H9 (cell line): ENCODE data around the gene MMP25. TPM values are rescaled to one million over a fixed set of nuclear protein-coding genes. Genes with fewer than 3 reads are reported as not detected.

Source experiments
- DNase-seq: peaks from one replicate; pipeline ENCODE4 v3.0.0-alpha.2; 2017
- H2AFZ ChIP-seq: one replicate; pipeline ENCODE4 v1.6.1; 2013; ENCODE audit warnings: mild to moderate bottlenecking, low read length, control low read depth, moderate library complexity
- H2AK5ac ChIP-seq: 2 replicates; pipeline ENCODE4 v1.6.1; 2013; ENCODE audit warnings: low read length, control low read depth, mixed read lengths; ENCODE audit not compliant: insufficient read length
- H2BK120ac ChIP-seq: one replicate; pipeline ENCODE4 v1.6.1; 2013; ENCODE audit warnings: low read depth, mild to moderate bottlenecking, low read length, control low read depth, inconsistent platforms; ENCODE audit not compliant: poor library complexity, severe bottlenecking
- H2BK12ac ChIP-seq: 2 replicates; pipeline ENCODE4 v1.6.1; 2013; ENCODE audit warnings: low read length, control low read depth, mixed read lengths, low read depth; ENCODE audit not compliant: insufficient read length
- H2BK15ac ChIP-seq: 2 replicates; pipeline ENCODE4 v1.6.1; 2013; ENCODE audit warnings: low read depth, low read length, control low read depth
- H2BK20ac ChIP-seq: one replicate; pipeline ENCODE4 v1.6.1; 2013; ENCODE audit warnings: low read depth, mild to moderate bottlenecking, low read length, control low read depth, inconsistent platforms; ENCODE audit not compliant: poor library complexity, severe bottlenecking
- H2BK5ac ChIP-seq: 2 replicates; pipeline ENCODE4 v1.6.1; 2013; ENCODE audit warnings: low read length, control low read depth, mixed read lengths; ENCODE audit not compliant: insufficient read length
- H3K14ac ChIP-seq: 2 replicates; pipeline ENCODE4 v1.6.1; 2013; ENCODE audit warnings: low read length, control low read depth; ENCODE audit not compliant: insufficient read depth
- H3K18ac ChIP-seq: 2 replicates; pipeline ENCODE4 v1.6.1; 2013; ENCODE audit warnings: low read depth, mild to moderate bottlenecking, mixed read lengths, low read length, control low read depth; ENCODE audit not compliant: insufficient read length
- H3K23ac ChIP-seq: 2 replicates; pipeline ENCODE4 v1.6.1; 2013; ENCODE audit warnings: low read length, control low read depth, mixed read lengths, low read depth; ENCODE audit not compliant: insufficient read length
- H3K23me2 ChIP-seq: 2 replicates; pipeline ENCODE4 v1.6.1; 2013; ENCODE audit warnings: low read depth, mild to moderate bottlenecking, mixed read lengths, low read length, control low read depth; ENCODE audit not compliant: insufficient read length, poor library complexity, severe bottlenecking
- H3K27ac ChIP-seq: 2 replicates; pipeline ENCODE4 v1.5.1; 2013; ENCODE audit warnings: low read length, control low read depth, mixed read lengths, low read depth; ENCODE audit not compliant: insufficient read length
- H3K27me3 ChIP-seq: 2 replicates; pipeline ENCODE4 v1.6.1; 2013; ENCODE audit warnings: low read length, control low read depth, inconsistent platforms; ENCODE audit not compliant: insufficient read depth
- H3K4ac ChIP-seq: 2 replicates; pipeline ENCODE4 v1.6.1; 2013; ENCODE audit warnings: low read depth, mild to moderate bottlenecking, control low read depth, inconsistent platforms, low read length, moderate library complexity
- H3K4me1 ChIP-seq: 2 replicates; pipeline ENCODE4 v1.6.1; 2013; ENCODE audit warnings: low read length, control low read depth, inconsistent platforms; ENCODE audit not compliant: insufficient read depth
- H3K4me2 ChIP-seq: 2 replicates; pipeline ENCODE4 v1.6.1; 2013; ENCODE audit warnings: low read length, control low read depth, mixed read lengths; ENCODE audit not compliant: insufficient read length, insufficient read depth
- H3K56ac ChIP-seq: 2 replicates; pipeline ENCODE4 v1.6.1; 2013; ENCODE audit warnings: low read depth, mild to moderate bottlenecking, mixed read lengths, low read length, control low read depth; ENCODE audit not compliant: insufficient read length
- H3K79me1 ChIP-seq: 2 replicates; pipeline ENCODE4 v1.6.1; 2013; ENCODE audit warnings: low read depth, mild to moderate bottlenecking, moderate library complexity, low read length, control low read depth, inconsistent platforms; ENCODE audit not compliant: insufficient read depth, poor library complexity, severe bottlenecking
- H3K79me2 ChIP-seq: 2 replicates; pipeline ENCODE4 v1.6.1; 2013; ENCODE audit warnings: low read length, control low read depth, inconsistent platforms; ENCODE audit not compliant: insufficient read depth
- H3K9ac ChIP-seq: 2 replicates; pipeline ENCODE4 v1.6.1; 2013; ENCODE audit warnings: low read length, control low read depth, mixed read lengths; ENCODE audit not compliant: insufficient read length; ENCODE audit errors: extremely low read depth
- H3K9me3 ChIP-seq: one replicate; pipeline ENCODE4 v1.6.1; 2013; ENCODE audit warnings: low read depth, low read length, inconsistent platforms; ENCODE audit not compliant: control insufficient read depth
- H3T11ph ChIP-seq: one replicate; pipeline ENCODE4 v1.6.1; 2013; ENCODE audit warnings: mild to moderate bottlenecking, low read length, control low read depth, inconsistent platforms
- H4K20me1 ChIP-seq: one replicate; pipeline ENCODE4 v1.6.1; 2013; ENCODE audit not compliant: control insufficient read depth, insufficient read length, insufficient read depth
- H4K5ac ChIP-seq: 2 replicates; pipeline ENCODE4 v1.6.1; 2013; ENCODE audit warnings: low read depth, mild to moderate bottlenecking, mixed read lengths, low read length, control low read depth; ENCODE audit not compliant: insufficient read length
- H4K8ac ChIP-seq: replicated peaks from 2 replicates; pipeline ENCODE4 v1.6.1; 2013; ENCODE audit warnings: low read length, control low read depth, mixed read lengths, low read depth; ENCODE audit not compliant: insufficient read length
- H4K91ac ChIP-seq: 2 replicates; pipeline ENCODE4 v1.6.1; 2013; ENCODE audit warnings: low read depth, mild to moderate bottlenecking, moderate library complexity, mixed read lengths, low read length, control low read depth; ENCODE audit not compliant: insufficient read length
- H3K27ac Mint-ChIP-seq, 3 experiments: 2 replicates in 2 of 3; 3 replicates in 1 of 3; pipeline ENCODE4 v1.8.0; 2020 to 2021; ENCODE audit warnings: mixed read lengths in 3 of 3, mild to moderate bottlenecking in 1 of 3, moderate library complexity in 1 of 3
- H3K27me3 Mint-ChIP-seq: 2 replicates; pipeline ENCODE4 v1.8.0; 2021; ENCODE audit warnings: low read depth, mild to moderate bottlenecking, moderate library complexity, mixed read lengths
- H3K36me3 Mint-ChIP-seq, 3 experiments: 2 replicates in 2 of 3; 3 replicates in 1 of 3; pipeline ENCODE4 v1.8.0; 2020 to 2021; ENCODE audit warnings: low read depth in 3 of 3, mixed read lengths in 3 of 3; ENCODE audit not compliant: insufficient read depth in 1 of 3
- H3K4me1 Mint-ChIP-seq, 2 experiments: 2 replicates each; pipeline ENCODE4 v1.8.0; 2020; ENCODE audit warnings: mixed read lengths in 2 of 2
- H3K4me3 Mint-ChIP-seq, 2 experiments: 2 replicates in 1 of 2; 3 replicates in 1 of 2; pipeline ENCODE4 v1.8.0; 2020 to 2021; ENCODE audit warnings: mild to moderate bottlenecking in 2 of 2, mixed read lengths in 2 of 2, moderate library complexity in 1 of 2
- H3K9me3 Mint-ChIP-seq, 2 experiments: 2 replicates in 1 of 2; 3 replicates in 1 of 2; pipeline ENCODE4 v1.8.0; 2020; ENCODE audit warnings: mild to moderate bottlenecking in 2 of 2, mixed read lengths in 2 of 2, moderate library complexity in 1 of 2
- WGBS: extraction: QIAGEN DNeasy Blood & Tissue Kit; methylation state at CpG from one replicate; pipeline ENCODE4 v1.1.7; 2013; ENCODE audit warnings: missing lambda C conversion rate, low lambda C conversion rate, mixed read lengths; ENCODE audit not compliant: insufficient read length; ENCODE audit errors: extremely low coverage; 5-methylcytosine and 5-hydroxymethylcytosine counted together
- total RNA-seq: library from RNA; stranded (reverse); gene quantifications from 2 replicates; pipeline ENCODE4 v1.2.1, GENCODE V29; 2021
- TF ChIP-seq, protein P1 (sequence below): fragments of 200-600 bp; sonication (generic); conservative IDR thresholded peaks from 3 replicates; pipeline ENCODE4 v1.8.0; 2021; ENCODE audit warnings: antibody characterized with exemption, mild to moderate bottlenecking

Gene MMP25
- total RNA-seq, 1 experiment from 2014 or later: 13.5 TPM

DNA sequence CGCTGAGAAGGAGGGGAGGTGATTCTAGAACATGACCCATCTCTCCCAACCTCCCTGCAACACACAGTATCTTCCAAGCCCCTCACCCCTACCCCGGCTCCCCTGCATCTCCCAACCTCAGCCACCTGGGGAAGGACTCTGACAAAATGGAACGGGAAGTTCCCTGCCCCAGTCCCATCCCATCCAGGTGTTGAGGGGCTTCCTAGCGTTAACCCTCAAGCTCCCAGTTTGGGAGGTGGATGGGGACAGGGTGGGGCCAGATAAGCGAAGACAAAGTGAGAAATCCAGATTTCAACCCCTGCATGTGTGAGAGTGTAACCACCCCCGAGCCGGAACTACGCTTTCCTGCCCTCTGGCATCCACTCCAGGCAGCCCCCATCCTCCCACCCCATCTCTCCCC is 50.9 kb downstream of the MMP25 start:
- DNase-seq: no peak
- Histone ChIP-seq H3K23me2 (peaks cover 26% of the 10 kb centered on the region), H3K56ac (no peak overlapping the region), H4K20me1 (no peaks in the 10 kb centered on the region), H3K4ac (no peak overlapping the region), H3K27ac (peak overlapping the region; percentile 95), H3K27me3 (no peaks in the 10 kb centered on the region), H2AK5ac (no peak overlapping the region), H2BK120ac (no peak overlapping the region), H2BK15ac (no peak overlapping the region), H2BK5ac (no peak overlapping the region), H3K9me3 (no peaks in the 10 kb centered on the region), H2BK20ac (no peak overlapping the region), H2AFZ (no peak overlapping the region), H3K79me1 (peaks cover 2% of the 10 kb centered on the region), H3K4me2 (peak overlapping the region; percentile 94), H3K14ac (no peak overlapping the region), H3K4me1 (peaks cover 6% of the 10 kb centered on the region; the same call in 1 of the 2 replicates), H3T11ph (no peak overlapping the region), H2BK12ac (no peak overlapping the region), H3K18ac (no peak overlapping the region), H4K91ac (no peak overlapping the region), H4K5ac (no peak overlapping the region), H3K79me2 (peaks cover 17% of the 10 kb centered on the region; the same call in 1 of the 2 replicates), H3K23ac (no peak overlapping the region), H4K8ac (no peak overlapping the region), H3K9ac (peak overlapping the region; percentile 40)
- no peaks in the 10 kb centered on the region for H3K9me3 Mint-ChIP-seq
- peaks cover 22 to 51% (median 38%) of the 10 kb centered on the region in 3 experiments for H3K36me3 Mint-ChIP-seq
- WGBS: no CpG with 5 or more reads among the region's 8 CpGs
- no peaks in the 10 kb centered on the region; the same call in 1 of the 2 replicates for H3K27me3 Mint-ChIP-seq
- TF ChIP-seq, protein P1, sequence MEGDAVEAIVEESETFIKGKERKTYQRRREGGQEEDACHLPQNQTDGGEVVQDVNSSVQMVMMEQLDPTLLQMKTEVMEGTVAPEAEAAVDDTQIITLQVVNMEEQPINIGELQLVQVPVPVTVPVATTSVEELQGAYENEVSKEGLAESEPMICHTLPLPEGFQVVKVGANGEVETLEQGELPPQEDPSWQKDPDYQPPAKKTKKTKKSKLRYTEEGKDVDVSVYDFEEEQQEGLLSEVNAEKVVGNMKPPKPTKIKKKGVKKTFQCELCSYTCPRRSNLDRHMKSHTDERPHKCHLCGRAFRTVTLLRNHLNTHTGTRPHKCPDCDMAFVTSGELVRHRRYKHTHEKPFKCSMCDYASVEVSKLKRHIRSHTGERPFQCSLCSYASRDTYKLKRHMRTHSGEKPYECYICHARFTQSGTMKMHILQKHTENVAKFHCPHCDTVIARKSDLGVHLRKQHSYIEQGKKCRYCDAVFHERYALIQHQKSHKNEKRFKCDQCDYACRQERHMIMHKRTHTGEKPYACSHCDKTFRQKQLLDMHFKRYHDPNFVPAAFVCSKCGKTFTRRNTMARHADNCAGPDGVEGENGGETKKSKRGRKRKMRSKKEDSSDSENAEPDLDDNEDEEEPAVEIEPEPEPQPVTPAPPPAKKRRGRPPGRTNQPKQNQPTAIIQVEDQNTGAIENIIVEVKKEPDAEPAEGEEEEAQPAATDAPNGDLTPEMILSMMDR: 0 out of 3 replicates have a peak, but pooled peaks have one; percentile 9
- peak overlapping the region; percentile 98 to 100 for H3K4me3 Mint-ChIP-seq
- H3K4me1 Mint-ChIP-seq: peaks cover 46 to 48% of the 10 kb centered on the region in 2 experiments
- peak overlapping the region; percentile 97 to 100 (median 99) for H3K27ac Mint-ChIP-seq
